ENCODE results near the gene RAB6D. TPM values are rescaled to one million over a fixed set of nuclear protein-coding genes. Genes with fewer than 3 reads are reported as not detected.
A peak's percentile ranks its signal among the peaks of the same experiment; 100 is the strongest.
"Not testable (repeated sequence)": the region's sequence is repeated elsewhere in the genome, so short reads cannot be mapped to it uniquely, and the experiment has no call there.

Gene RAB6D
- total RNA-seq, 2 donors from 2014 or later = not detected

GRCh38 chr2:131402320-131403039 lies 38.5 kb upstream of the RAB6D start:
- H3K9me3 ChIP-seq = no peaks in the 10 kb centered on the region
- DNase-seq (ENCODE audit: low spot score) (no peak), ATAC-seq (ENCODE audit: insufficient number of reproducible peaks, low FRiP score, low read depth) (no peak)
- no peaks in the 10 kb centered on the region for H3K27me3 ChIP-seq (replicated peaks; ENCODE audit: insufficient read depth)
- H3K27ac ChIP-seq = no peak overlapping the region
- no peak overlapping the region for H3K4me3 ChIP-seq
- no peak for TF ChIP-seq CTCF (IDR thresholded peaks at IDR 0.05)
- H3K36me3 ChIP-seq = no peaks in the 10 kb centered on the region
- H3K4me1 ChIP-seq (ENCODE audit: control insufficient read depth in 1 of 2, low read depth in 2 of 2) = no peaks in the 10 kb centered on the region

- no peaks in the 10 kb centered on the region for H3K9me3 ChIP-seq
- H3K4me1 ChIP-seq (ENCODE audit: control insufficient read depth in 1 of 2, low read depth in 2 of 2) = no peaks in the 10 kb centered on the region
- H3K36me3 ChIP-seq = no peaks in the 10 kb centered on the region
- ATAC-seq (ENCODE audit: insufficient number of reproducible peaks, low FRiP score, low read depth) (no peak), DNase-seq (ENCODE audit: low spot score) (no peak)
- TF ChIP-seq CTCF (IDR thresholded peaks at IDR 0.05) = no peak
- H3K27ac ChIP-seq = no peak overlapping the region
- no peak overlapping the region for H3K4me3 ChIP-seq
- H3K27me3 ChIP-seq (replicated peaks; ENCODE audit: insufficient read depth) = no peaks in the 10 kb centered on the region
Measured at GRCh38 chr2:131400849-131401248, 36.9 kb upstream of the RAB6D start.

GRCh38 chr2:131400441-131400840 lies 36.5 kb upstream of the RAB6D start:
- not testable (repeated sequence) for H3K4me1 ChIP-seq (ENCODE audit: control insufficient read depth in 1 of 2, low read depth in 2 of 2); H3K4me3 ChIP-seq; ATAC-seq (ENCODE audit: insufficient number of reproducible peaks, low FRiP score, low read depth); H3K27ac ChIP-seq; H3K36me3 ChIP-seq; H3K27me3 ChIP-seq (replicated peaks; ENCODE audit: insufficient read depth); DNase-seq (ENCODE audit: low spot score); H3K9me3 ChIP-seq

GRCh38 chr2:131396209-131396608 lies 32.2 kb upstream of the RAB6D start:
- not testable (repeated sequence) for ATAC-seq (ENCODE audit: insufficient number of reproducible peaks, low FRiP score, low read depth); DNase-seq (ENCODE audit: low spot score)

GRCh38 chr2:131395024-131395645 lies 31.2 kb upstream of the RAB6D start:
- not testable (repeated sequence) for ATAC-seq (ENCODE audit: insufficient number of reproducible peaks, low FRiP score, low read depth); H3K9me3 ChIP-seq; H3K36me3 ChIP-seq; H3K27me3 ChIP-seq (replicated peaks; ENCODE audit: insufficient read depth); H3K27ac ChIP-seq; DNase-seq (ENCODE audit: low spot score); H3K4me1 ChIP-seq (ENCODE audit: control insufficient read depth in 1 of 2, low read depth in 2 of 2)
- peak overlapping the region; percentile 17 for H3K4me3 ChIP-seq

More at GRCh38 chr2:131396209-131396608, 32.2 kb upstream of the RAB6D start:
- H3K27me3 ChIP-seq (replicated peaks; ENCODE audit: insufficient read depth); H3K36me3 ChIP-seq; H3K27ac ChIP-seq; H3K9me3 ChIP-seq; H3K4me1 ChIP-seq (ENCODE audit: control insufficient read depth in 1 of 2, low read depth in 2 of 2); H3K4me3 ChIP-seq: not testable (repeated sequence)

- no peaks in the 10 kb centered on the region for H3K36me3 ChIP-seq
- no peak for ATAC-seq (ENCODE audit: insufficient number of reproducible peaks, low FRiP score, low read depth)
- TF ChIP-seq CTCF (IDR thresholded peaks at IDR 0.05) = no peak
- no peaks in the 10 kb centered on the region for H3K27me3 ChIP-seq (replicated peaks; ENCODE audit: insufficient read depth)
- H3K9me3 ChIP-seq = no peaks in the 10 kb centered on the region
- H3K4me3 ChIP-seq = no peak overlapping the region
- H3K27ac ChIP-seq = no peak overlapping the region
- DNase-seq (ENCODE audit: low spot score) = no peak
- no peaks in the 10 kb centered on the region for H3K4me1 ChIP-seq (ENCODE audit: control insufficient read depth in 1 of 2, low read depth in 2 of 2)
Measured at GRCh38 chr2:131394147-131394931, 30.4 kb upstream of the RAB6D start.

GRCh38 chr2:131391953-131392352 lies 28.0 kb upstream of the RAB6D start:
- H3K27ac ChIP-seq; ATAC-seq (ENCODE audit: insufficient number of reproducible peaks, low FRiP score, low read depth); H3K27me3 ChIP-seq (replicated peaks; ENCODE audit: insufficient read depth); DNase-seq (ENCODE audit: low spot score); H3K4me3 ChIP-seq; H3K36me3 ChIP-seq; H3K9me3 ChIP-seq; H3K4me1 ChIP-seq (ENCODE audit: control insufficient read depth in 1 of 2, low read depth in 2 of 2): not testable (repeated sequence)

- not testable (repeated sequence) for H3K4me3 ChIP-seq; H3K4me1 ChIP-seq (ENCODE audit: control insufficient read depth in 1 of 2, low read depth in 2 of 2); H3K27ac ChIP-seq; H3K9me3 ChIP-seq; H3K36me3 ChIP-seq; ATAC-seq (ENCODE audit: insufficient number of reproducible peaks, low FRiP score, low read depth); H3K27me3 ChIP-seq (replicated peaks; ENCODE audit: insufficient read depth); DNase-seq (ENCODE audit: low spot score)
Measured at GRCh38 chr2:131391471-131391870, 27.5 kb upstream of the RAB6D start.

- ATAC-seq (ENCODE audit: insufficient number of reproducible peaks, low FRiP score, low read depth); DNase-seq (ENCODE audit: low spot score); H3K9me3 ChIP-seq; H3K4me3 ChIP-seq; H3K36me3 ChIP-seq; H3K27me3 ChIP-seq (replicated peaks; ENCODE audit: insufficient read depth); H3K4me1 ChIP-seq (ENCODE audit: control insufficient read depth in 1 of 2, low read depth in 2 of 2); H3K27ac ChIP-seq: not testable (repeated sequence)
Measured at GRCh38 chr2:131390495-131391130, 26.6 kb upstream of the RAB6D start.

All from thoracic aorta (tissue), 2 donors.